Endothelial cell of umbilical vein (primary cell): Measurements from ENCODE around the gene ZBTB43. TPM values are rescaled to one million over a fixed set of nuclear protein-coding genes. Genes with fewer than 3 reads are reported as not detected.
"Not testable (repeated sequence)": the region's sequence is repeated elsewhere in the genome, so short reads cannot be mapped to it uniquely, and the experiment has no call there.

Source experiments
- BruUV-seq: library from RNA; stranded (reverse); fragments of 400-500 nt; replicated peaks from 2 replicates; lab custom pipeline; 2021; lab: Mats Ljungman, UMichigan
- CTCF ChIA-PET: fragments of 300-600, 350-600 bp; sonication (Branson Sonifier 250); formaldehyde crosslinking; loops from one replicate; lab custom pipeline; 2021; ENCODE audit warnings: antibody characterized with exemption, inconsistent platforms; lab: Charles Lee
- POLR2A ChIA-PET: fragments of 300-600, 350-600 bp; sonication (Branson Sonifier 250); formaldehyde crosslinking; loops from one replicate; lab custom pipeline; 2021; ENCODE audit warnings: antibody characterized with exemption, inconsistent platforms; lab: Charles Lee
- DNase-seq: peaks from one replicate; pipeline ENCODE4 v3.0.0-alpha.2; 2011; ENCODE audit warnings: low read depth, low spot score
- FAIRE-seq: peaks from 2 replicates; lab custom pipeline; 2011; peaks lifted over from hg19 to GRCh38; lab: Jason Lieb, UNC
- H2AFZ ChIP-seq: 2 replicates; pipeline ENCODE4 v1.6.0; 2012; ENCODE audit warnings: low read depth, low read length, control low read depth, inconsistent platforms
- H3K27ac ChIP-seq: 2 replicates; pipeline ENCODE4 v1.5.1; 2011; ENCODE audit warnings: low read depth, mild to moderate bottlenecking, control low read depth, low read length, moderate library complexity; ENCODE audit not compliant: insufficient read depth
- H3K27me3 ChIP-seq, 2 experiments: 2 replicates each; pipeline versions ENCODE4 v1.6.0 to v1.6.1; 2011; ENCODE audit warnings: low read length in 2 of 2, mixed read lengths in 1 of 2; ENCODE audit not compliant: control insufficient read depth in 2 of 2, insufficient read depth in 2 of 2
- H3K36me3 ChIP-seq, 2 experiments: 2 replicates in 1 of 2; 3 replicates in 1 of 2; pipeline ENCODE4 v1.5.1; 2011; ENCODE audit warnings: low read length in 2 of 2, mild to moderate bottlenecking in 1 of 2, moderate library complexity in 1 of 2; ENCODE audit not compliant: control insufficient read depth in 2 of 2, insufficient read depth in 2 of 2; ENCODE audit errors: extremely low read depth in 1 of 2
- H3K4me1 ChIP-seq: 3 replicates; pipeline ENCODE4 v1.5.1; 2011; ENCODE audit warnings: mild to moderate bottlenecking, low read length; ENCODE audit not compliant: control insufficient read depth, insufficient read depth; ENCODE audit errors: extremely low read depth
- H3K4me2 ChIP-seq: 2 replicates; pipeline ENCODE4 v1.6.1; 2011; ENCODE audit warnings: low read length, control low read depth, mixed read lengths; ENCODE audit not compliant: insufficient read depth
- H3K4me3 ChIP-seq, 3 experiments: fragments of 200-600 bp in 1 of 3; sonication (generic), shearing (Covaris generic) in 1 of 3; replicated peaks in 1 of 3; 2 replicates each; pipeline ENCODE4 v1.5.1; 2011 to 2016; ENCODE audit warnings: control low read depth in 3 of 3, low read length in 3 of 3, mild to moderate bottlenecking in 2 of 3, inconsistent platforms in 1 of 3, low read depth in 1 of 3, moderate library complexity in 1 of 3; ENCODE audit not compliant: insufficient read depth in 1 of 3
- H3K79me2 ChIP-seq: 2 replicates; pipeline ENCODE4 v1.6.0; 2012; ENCODE audit warnings: low read length, inconsistent platforms; ENCODE audit not compliant: control insufficient read depth, insufficient read depth
- H3K9ac ChIP-seq: replicated peaks from 2 replicates; pipeline ENCODE3; 2011; ENCODE audit warnings: low read length, control low read depth; ENCODE audit not compliant: insufficient read depth; ENCODE audit errors: extremely low read depth
- H3K9me1 ChIP-seq: replicated peaks from 3 replicates; pipeline ENCODE4 v1.6.0; 2011; ENCODE audit warnings: mild to moderate bottlenecking, low read length; ENCODE audit not compliant: control insufficient read depth, insufficient read depth; ENCODE audit errors: extremely low read depth
- H3K9me3 ChIP-seq: replicated peaks from 2 replicates; pipeline ENCODE4 v1.5.1; 2012; ENCODE audit warnings: low read length, inconsistent platforms; ENCODE audit not compliant: control insufficient read depth, insufficient read depth
- H4K20me1 ChIP-seq: replicated peaks from 2 replicates; pipeline ENCODE3; 2011; ENCODE audit warnings: mild to moderate bottlenecking, low read length; ENCODE audit not compliant: control insufficient read depth, insufficient read depth; ENCODE audit errors: extremely low read depth
- CTCF ChIP-seq, 2 donors: IDR thresholded peaks; 1 replicate in 1 of 2; 2 replicates in 1 of 2; pipeline ENCODE4 v1.5.1; 2011; ENCODE audit warnings: low read length in 2 of 2, mild to moderate bottlenecking in 2 of 2, moderate library complexity in 2 of 2, control low read depth in 1 of 2, inconsistent platforms in 1 of 2, low read depth in 1 of 2; ENCODE audit not compliant: insufficient read depth in 1 of 2; ENCODE audit errors: extremely low read depth in 1 of 2
- EZH2 ChIP-seq: IDR thresholded peaks from 2 replicates; pipeline ENCODE4 v1.6.1; 2012; ENCODE audit warnings: borderline replicate concordance, low read depth, mild to moderate bottlenecking, moderate library complexity, low read length, inconsistent platforms; ENCODE audit not compliant: severe bottlenecking
- FOS ChIP-seq: IDR thresholded peaks from 2 replicates; pipeline ENCODE4 v1.6.1; 2011; ENCODE audit warnings: mild to moderate bottlenecking, low read length, moderate library complexity, borderline replicate concordance; ENCODE audit not compliant: insufficient read depth
- GATA2 ChIP-seq: IDR thresholded peaks from 2 replicates; pipeline ENCODE4 v1.7.0; 2011; ENCODE audit warnings: low read depth, mild to moderate bottlenecking, moderate library complexity, mixed read lengths, low read length; ENCODE audit not compliant: insufficient read length, insufficient read depth
- JUN ChIP-seq: IDR thresholded peaks from 2 replicates; pipeline ENCODE4 v1.6.1; 2011; ENCODE audit warnings: borderline replicate concordance, low read depth; ENCODE audit not compliant: insufficient read length, insufficient read depth
- MAX ChIP-seq: IDR thresholded peaks from 2 replicates; pipeline ENCODE4 v1.6.1; 2011; ENCODE audit not compliant: insufficient read depth, insufficient read length
- MYC ChIP-seq: IDR thresholded peaks from one replicate; pipeline ENCODE4 v1.6.1; 2011; ENCODE audit warnings: mild to moderate bottlenecking, low read depth, low read length
- POLR2A ChIP-seq: IDR thresholded peaks from 2 replicates; pipeline ENCODE4 v1.6.1; 2012; ENCODE audit warnings: low read depth, mild to moderate bottlenecking, control low read depth, low read length
- POLR2AphosphoS5 ChIP-seq: IDR thresholded peaks from 2 replicates; pipeline ENCODE4 v1.6.1; 2012; ENCODE audit warnings: low read depth, mild to moderate bottlenecking, control low read depth, low read length, moderate library complexity; ENCODE audit not compliant: insufficient read depth
- dilution Hi-C: fragments of 300-500 bp; cut with MboI; formaldehyde crosslinking; loops from one replicate; pipeline ENCODE4 v1.15.0; 2019; ENCODE audit warnings: low sequenced_read_pairs; ENCODE audit not compliant: extremely low pct_ligation_motif_present
- intact Hi-C: fragments of 100-400 bp; cut with micrococcal nuclease; formaldehyde crosslinking; loops from one replicate; pipeline ENCODE4 v1.10.0; 2022
- polyA plus RNA-seq, 4 experiments: library from polyadenylated mRNA; depleted of rRNA in 3 of 4; stranded (reverse) in 3 of 4; unstranded in 1 of 4; fragments of >200 nt; gene quantifications; 2 replicates each; pipeline versions ENCODE4 v1.2.1 to v1.2.3, GENCODE V29; 2011 to 2012; ENCODE audit warnings: missing spikeins in 1 of 4
- total RNA-seq: library from RNA; stranded (reverse); gene quantifications from 2 replicates; pipeline ENCODE4 v1.2.3, GENCODE V29; 2021

The ZBTB43 gene
- total and polyA plus RNA-seq, 2 donors (not counting 3 experiments of a cell fraction or from before 2014, with no cell fraction given) = 3.2 to 9.0 TPM

- DNase-seq (no peak), FAIRE-seq (no peak)
- no peak overlapping the region for H3K4me2 ChIP-seq
- H3K27ac ChIP-seq = no peak overlapping the region
- H3K9ac ChIP-seq = no peak overlapping the region
- H3K4me1 ChIP-seq = no peaks in the 10 kb centered on the region
- ChIA-PET POLR2A (no interaction called here), CTCF (interaction anchor here (1.1 to 11.4 kb wide), 3 partner anchors 9 to 72 kb away, joined by 3 to 675 read pairs (median 6); no protein-coding TSS in a partner anchor)
- no peaks in the 10 kb centered on the region for H3K9me3 ChIP-seq
- no peaks in the 10 kb centered on the region for H4K20me1 ChIP-seq
- intact Hi-C loops = no loop called here
- H3K36me3 ChIP-seq = no peaks in the 10 kb centered on the region
- no peaks in the 10 kb centered on the region for H3K79me2 ChIP-seq
- H2AFZ ChIP-seq = no peak overlapping the region
- H3K4me3 ChIP-seq = no peak overlapping the region
- peaks cover 0 to 3% of the 10 kb centered on the region in 2 experiments for H3K27me3 ChIP-seq
- dilution Hi-C loops = no loop called here
- H3K9me1 ChIP-seq = no peaks in the 10 kb centered on the region
- no TSS peak for BruUV-seq
- TF ChIP-seq CTCF (IDR thresholded peaks at IDR 0.05; ENCODE audit: extremely low read depth in 1 of 2, insufficient read depth in 1 of 2, low read depth in 1 of 2, low read length in 2 of 2) (no peak), MYC (no peak), POLR2A (no peak), GATA2 (no peak), EZH2 (no peak), JUN (no peak), MAX (no peak), POLR2AphosphoS5 (no peak), FOS (no peak)
These were observed 26.7 kb upstream of the ZBTB43 start for GRCh38 chr9:126778141-126778540.

GRCh38 chr9:126778696-126779095, 26.1 kb upstream of the ZBTB43 start:
- dilution Hi-C loops, H3K9ac ChIP-seq, H3K4me2 ChIP-seq, H2AFZ ChIP-seq, intact Hi-C loops, H3K27me3 ChIP-seq, FAIRE-seq, H3K4me3 ChIP-seq, H3K4me1 ChIP-seq, BruUV-seq, H3K9me1 ChIP-seq, DNase-seq, POLR2A ChIA-PET, H3K79me2 ChIP-seq, H3K27ac ChIP-seq, H3K9me3 ChIP-seq, H4K20me1 ChIP-seq, H3K36me3 ChIP-seq: not testable (repeated sequence)
- CTCF ChIA-PET = interaction anchor here (1.1 to 11.4 kb wide), 3 partner anchors 9 to 72 kb away, joined by 3 to 675 read pairs (median 6); no protein-coding TSS in a partner anchor
